Inferior parietal cortex (tissue), 1 donor: ENCODE measurements around the gene OR7A5.
"Not testable (repeated sequence)": the region's sequence is repeated elsewhere in the genome, so short reads cannot be mapped to it uniquely, and the experiment has no call there.

Source experiments
- DNase-seq: peaks from one replicate; pipeline ENCODE4 v3.0.0-alpha.2; 2016; ENCODE audit errors: extremely low spot score

The OR7A5 gene

GRCh38 chr19:14784730-14785101 lies 50.3 kb downstream of the OR7A5 start:
- DNase-seq: not testable (repeated sequence)

GRCh38 chr19:14783410-14783998 lies 51.5 kb downstream of the OR7A5 start:
- not testable (repeated sequence) for DNase-seq

- DNase-seq: no peak
These were observed 52.2 kb downstream of the OR7A5 start for GRCh38 chr19:14782626-14783409.

GRCh38 chr19:14781713-14782536 lies 53.1 kb downstream of the OR7A5 start:
- DNase-seq: not testable (repeated sequence)

GRCh38 chr19:14780622-14781225 lies 54.3 kb downstream of the OR7A5 start:
- not testable (repeated sequence) for DNase-seq

DNA sequence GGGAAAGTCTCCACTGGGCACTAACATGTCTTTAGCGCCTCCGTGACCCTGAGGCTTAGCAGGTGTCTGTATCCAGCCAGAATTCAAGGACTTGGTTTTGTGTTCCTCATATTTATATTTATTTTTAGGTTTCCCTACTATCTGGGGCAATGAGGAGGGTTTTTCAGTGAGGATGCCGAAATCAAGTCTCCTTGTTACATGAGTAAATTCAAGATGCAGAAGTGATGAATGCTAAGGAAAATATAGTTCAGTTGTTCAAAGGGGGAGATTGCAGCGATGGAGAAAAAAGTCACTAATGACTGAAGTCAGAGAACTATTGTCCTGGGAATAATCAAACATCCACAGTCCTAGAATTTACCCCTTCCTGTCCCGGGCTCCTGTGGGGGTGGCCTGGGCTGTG lies 55.8 kb downstream of the OR7A5 start:
- DNase-seq: no peak

DNA sequence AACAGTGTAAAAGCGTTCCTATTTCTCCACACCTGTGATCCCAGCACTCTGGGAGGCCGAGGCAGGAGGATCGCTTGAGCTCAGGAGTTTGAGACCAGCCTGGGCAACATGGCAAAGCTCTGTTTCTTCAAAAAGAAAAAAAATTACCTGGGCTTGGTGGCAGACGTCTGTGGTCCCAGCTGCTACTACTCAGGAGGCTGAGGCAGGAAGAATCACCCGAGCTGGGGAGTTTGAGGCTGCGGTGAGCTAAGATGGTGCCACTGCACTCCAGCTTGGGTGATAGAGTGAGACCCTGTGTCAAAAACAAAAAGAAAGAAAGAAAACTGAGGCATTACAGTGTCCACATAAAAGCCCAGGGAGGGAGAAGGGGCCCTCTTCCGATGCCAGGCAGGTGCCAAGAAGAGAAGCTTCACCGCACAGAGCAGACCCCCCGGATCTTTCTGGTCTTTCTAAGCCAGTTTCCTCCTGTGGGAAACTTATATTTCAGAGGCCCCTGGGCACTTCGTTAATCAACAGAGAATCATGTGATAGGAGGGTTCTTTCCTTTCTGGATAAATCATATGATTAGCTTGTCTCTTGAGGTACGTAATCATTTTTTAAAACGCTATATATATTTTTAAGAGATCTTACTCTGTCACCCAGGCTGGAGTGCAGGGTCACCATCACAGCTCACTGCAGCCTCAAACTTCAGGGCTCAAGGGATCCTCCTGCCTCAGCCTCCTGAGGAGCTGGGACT lies 56.7 kb downstream of the OR7A5 start, which contains the start of gene ADGRE2:
ADGRE2 (minus strand) TSS at position 451 of the 736 bp plus-strand sequence. CDS start 1,804 bp downstream, outside the sequence.
- DNase-seq: not testable (repeated sequence)

- DNase-seq: not testable (repeated sequence)
These were observed 57.3 kb downstream of the OR7A5 start for GRCh38 chr19:14777645-14778044.
